ENCODE results near the gene SHC2.
A peak's percentile ranks its signal among the peaks of the same experiment; 100 is the strongest.
"Not testable (repeated sequence)": the region's sequence is repeated elsewhere in the genome, so short reads cannot be mapped to it uniquely, and the experiment has no call there.

SHC2 gene

GRCh38 chr19:468587-469256 is 7.9 kb upstream of the SHC2 start:
- DNase-seq: no peak

DNA sequence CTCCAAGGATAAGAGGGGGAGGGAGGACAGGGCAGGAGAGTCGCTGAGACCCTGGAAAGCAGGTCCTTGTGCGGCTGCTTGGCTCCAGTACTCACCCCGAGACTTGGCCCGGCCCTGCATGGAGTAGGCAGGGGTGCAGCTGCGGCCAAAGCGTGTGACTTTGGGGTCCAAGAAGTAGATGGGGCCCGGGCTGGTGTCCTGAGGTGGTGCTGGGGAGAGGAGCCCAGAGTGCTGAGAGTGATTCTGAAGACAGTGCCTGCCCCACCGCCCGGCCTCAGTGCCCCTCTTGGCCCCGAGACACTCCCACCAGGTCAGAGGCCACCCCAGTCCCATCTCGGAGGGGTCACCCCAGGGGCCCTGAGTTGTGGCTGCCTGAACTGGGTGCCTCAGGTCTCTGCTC is 6.7 kb upstream of the SHC2 start:
- DNase-seq: no peak

DNA sequence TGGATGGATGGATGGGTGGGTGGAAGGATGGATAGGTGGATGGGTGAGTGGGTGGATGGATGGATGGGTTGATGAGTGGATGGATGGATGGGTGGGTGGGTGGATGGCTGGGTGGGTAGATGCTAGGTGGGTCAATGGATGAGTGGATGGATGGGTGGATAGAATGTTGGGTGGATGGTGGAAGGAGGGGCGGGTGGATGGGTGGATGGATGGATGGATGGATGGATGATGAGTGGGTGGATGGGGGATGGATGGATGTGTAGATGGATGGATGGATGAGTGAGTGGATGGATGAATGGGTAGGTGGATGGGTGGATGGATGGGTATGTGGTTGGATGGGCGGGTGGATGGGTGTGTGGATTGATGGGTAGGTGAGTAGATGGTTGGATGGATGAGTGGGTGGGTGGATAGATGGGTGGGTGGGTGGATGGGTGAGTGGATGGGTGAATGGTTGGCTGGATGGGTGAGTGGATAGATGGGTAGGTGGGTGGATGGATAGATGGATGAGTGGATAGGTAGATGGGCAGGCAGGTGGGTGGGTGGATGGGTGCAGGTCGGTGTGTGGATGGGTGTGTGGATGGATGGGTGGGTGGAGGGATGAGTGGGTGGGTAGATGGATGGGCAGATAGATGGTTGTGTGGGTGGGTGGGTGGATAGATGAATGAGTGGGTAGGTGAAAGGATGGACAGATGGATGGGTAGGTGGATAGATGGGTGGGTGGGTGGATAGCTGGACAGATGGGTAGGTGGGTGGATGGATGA is 4.4 kb upstream of the SHC2 start:
- DNase-seq: no peak

GRCh38 chr19:464208-464545 is 3.3 kb upstream of the SHC2 start:
- DNase-seq: no peak

GRCh38 chr19:463483-464207 is 2.8 kb upstream of the SHC2 start:
- DNase-seq: no peak

GRCh38 chr19:461721-462551 is 1.1 kb upstream of the SHC2 start:
- DNase-seq: no peak

DNA sequence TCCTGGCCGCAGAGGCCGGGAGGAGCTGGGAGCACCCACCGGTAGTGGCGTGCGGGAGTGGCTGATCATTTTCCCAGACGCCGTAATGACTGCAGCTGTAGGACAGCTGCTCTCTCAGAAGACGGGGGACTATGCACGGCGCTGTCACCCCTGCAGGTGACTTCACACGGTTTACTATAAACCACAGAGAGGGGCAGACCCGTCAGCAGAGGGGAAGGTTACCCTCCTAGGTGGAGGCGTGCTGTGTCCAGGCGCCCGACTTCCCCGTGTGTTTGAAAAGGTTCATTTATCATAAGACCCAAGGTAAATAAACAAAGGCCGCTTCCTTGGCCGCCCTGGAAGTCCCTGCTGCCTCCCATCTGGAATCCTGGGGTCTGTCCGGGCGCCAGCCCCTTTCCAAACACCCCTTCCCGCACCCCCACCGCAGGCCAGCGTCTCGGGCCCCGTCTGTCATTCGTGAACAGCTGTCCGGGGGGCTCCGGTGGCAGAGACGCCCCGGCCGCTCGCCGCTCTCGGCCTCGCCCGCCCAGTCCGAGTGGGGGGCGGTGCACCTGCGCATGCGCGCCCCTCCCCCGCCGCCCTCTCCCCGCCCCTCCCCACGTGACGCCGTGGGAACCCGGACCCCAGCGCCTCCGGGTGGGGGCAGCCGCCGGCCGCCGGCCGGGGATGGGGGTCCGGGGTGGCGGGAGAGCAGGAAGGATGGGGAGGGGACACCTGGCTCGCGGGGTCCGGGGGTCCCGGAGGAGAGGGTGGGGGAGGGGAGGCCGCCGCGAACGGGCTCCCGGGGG is 915 bp downstream of the SHC2 start:
- DNase-seq: peak in 1 of 2 donors; percentile 34

GRCh38 chr19:458091-459042 is 2.5 kb downstream of the SHC2 start:
- DNase-seq: no peak

GRCh38 chr19:457636-458035 is 3.2 kb downstream of the SHC2 start:
- no peak for DNase-seq

- no peak for DNase-seq
These were observed 4.2 kb downstream of the SHC2 start for GRCh38 chr19:456547-457110.

DNA sequence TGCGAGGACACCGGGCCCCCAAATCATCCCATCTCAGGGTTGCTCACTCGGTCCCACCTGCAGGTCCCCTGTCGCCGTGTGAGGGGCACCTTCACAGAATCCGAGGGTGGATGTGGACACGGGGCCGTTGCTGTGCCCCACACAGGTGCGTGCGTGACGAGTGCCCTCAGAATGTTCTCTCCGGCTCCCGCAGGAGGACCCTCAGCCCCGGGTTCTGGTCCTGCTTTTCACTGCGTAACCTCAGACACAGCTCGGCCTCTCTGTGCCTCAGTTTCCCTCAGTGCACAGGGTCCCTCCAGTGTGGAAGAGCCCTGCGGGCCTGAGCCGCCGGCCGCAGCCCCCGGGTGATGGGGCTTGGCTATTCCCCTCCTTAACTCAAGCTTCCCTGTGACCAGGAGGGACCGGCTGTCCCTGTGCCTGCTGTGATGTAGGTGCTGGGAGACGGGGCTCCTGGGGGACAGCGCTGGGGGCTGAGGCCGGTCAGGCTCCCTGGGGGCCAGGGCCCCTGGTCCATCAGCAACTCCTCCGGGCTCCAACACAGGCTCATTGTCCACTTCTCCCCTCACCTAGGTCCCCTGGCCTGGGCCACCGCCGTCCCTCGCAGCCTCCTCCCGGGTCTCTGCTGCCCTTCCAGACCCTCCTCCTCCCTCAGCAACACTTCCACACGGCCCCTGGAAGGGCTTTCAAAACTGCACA is 4.8 kb downstream of the SHC2 start:
- no peak for DNase-seq

GRCh38 chr19:455031-455705 is 5.7 kb downstream of the SHC2 start:
- DNase-seq: no peak

- no peak for DNase-seq
These were observed 7.2 kb downstream of the SHC2 start for GRCh38 chr19:453606-454005.

- no peak for DNase-seq
These were observed 8.0 kb downstream of the SHC2 start for GRCh38 chr19:452829-453228.

DNA sequence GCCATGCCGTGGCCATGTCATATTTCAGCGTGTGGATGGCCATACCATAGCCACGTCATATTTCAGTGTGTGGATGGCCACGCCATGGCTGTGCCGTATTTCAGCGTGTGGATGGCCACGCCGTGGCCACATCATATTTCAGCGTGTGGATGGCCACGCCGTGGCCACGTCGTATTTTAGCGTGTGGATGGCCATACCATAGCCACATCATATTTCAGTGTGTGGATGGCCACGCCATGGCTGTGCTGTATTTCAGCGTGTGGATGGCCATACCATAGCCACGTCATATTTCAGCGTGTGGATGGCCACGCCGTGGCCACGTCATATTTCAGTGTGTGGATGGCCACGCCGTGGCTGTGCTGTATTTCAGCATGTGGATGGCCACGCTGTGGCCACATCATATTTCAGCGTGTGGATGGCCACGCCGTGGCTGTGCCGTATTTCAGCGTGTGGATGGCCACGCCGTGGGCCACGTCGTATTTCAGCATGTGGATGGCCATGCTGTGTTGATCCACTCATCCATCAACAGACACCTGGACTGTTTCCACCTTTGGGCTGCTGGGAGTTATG is 9.8 kb downstream of the SHC2 start:
- not testable (repeated sequence) for DNase-seq

DNA sequence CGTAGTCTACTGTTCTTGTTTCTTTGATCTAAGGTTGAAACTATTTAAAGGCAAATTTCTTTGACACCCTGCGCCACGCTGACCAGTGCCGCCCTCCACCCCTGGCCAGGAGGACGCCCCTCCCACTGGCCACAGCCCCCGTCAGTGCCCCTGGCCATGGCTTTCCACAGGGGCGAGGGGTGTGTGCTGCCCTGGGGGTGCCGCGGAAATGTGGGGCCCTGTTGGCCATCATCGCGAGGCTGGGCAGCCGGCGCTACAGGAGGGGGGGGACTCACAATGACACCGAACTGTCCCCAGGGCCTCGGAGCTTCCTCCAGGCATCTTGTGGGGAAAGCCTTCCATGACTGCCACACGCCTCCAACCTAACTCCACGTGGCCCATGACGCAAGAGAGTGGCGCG is 10.9 kb downstream of the SHC2 start:
- no peak for DNase-seq

DNA sequence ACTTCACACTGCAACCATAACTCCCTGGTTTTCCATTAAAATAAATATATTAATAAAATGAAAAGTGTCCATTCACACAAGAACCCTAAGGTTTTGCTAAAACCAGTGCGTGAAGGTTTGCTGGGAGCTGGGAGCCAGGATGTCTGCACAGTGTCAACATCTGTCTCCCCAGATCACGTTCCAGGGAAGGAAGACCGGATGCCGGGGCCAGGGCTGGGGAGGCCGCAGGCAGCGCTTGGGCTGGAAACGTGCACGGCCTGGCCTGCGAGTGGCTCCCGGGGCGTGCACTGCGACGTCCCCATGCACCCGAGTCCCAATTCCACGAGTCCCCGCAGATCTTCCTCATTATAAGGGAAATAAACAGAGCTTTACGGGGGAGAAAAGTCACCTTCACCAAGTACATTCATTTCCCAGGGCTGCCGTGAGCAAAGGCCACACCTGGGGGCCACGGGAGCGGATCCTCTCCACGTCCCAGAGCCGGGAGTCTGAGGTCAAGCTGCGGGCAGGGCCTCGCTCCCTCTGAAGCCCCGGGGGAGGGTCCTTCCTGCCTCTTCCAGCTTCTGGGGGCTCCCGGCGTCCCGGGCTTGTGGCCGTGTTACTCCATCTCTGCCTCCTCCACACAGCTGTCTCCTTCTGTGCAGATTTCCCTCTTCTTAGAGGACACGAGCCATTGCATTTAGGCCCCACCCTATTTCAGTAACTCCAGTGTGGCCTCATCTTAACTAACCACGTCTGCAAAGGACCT is 12.8 kb downstream of the SHC2 start:
- DNase-seq: no peak

GRCh38 chr19:447064-447426 is 13.8 kb downstream of the SHC2 start:
- no peak for DNase-seq
